Posterior cingulate gyrus (tissue), 11 donors: ENCODE data around the gene SLX1A.
"Not testable (repeated sequence)": the region's sequence is repeated elsewhere in the genome, so short reads cannot be mapped to it uniquely, and the experiment has no call there.

Experiments used
- DNase-seq, 10 donors: peaks; one replicate each; pipeline versions ENCODE4 v3.0.0 to v3.0.0-alpha.2; 2020 to 2021; ENCODE audit warnings: mixed read lengths in 3 of 10
- intact Hi-C: fragments of 100-400 bp; cut with DNase I; formaldehyde crosslinking; loops from one replicate; pipeline ENCODE4 v1.15.1; 2023

SLX1A gene

DNA sequence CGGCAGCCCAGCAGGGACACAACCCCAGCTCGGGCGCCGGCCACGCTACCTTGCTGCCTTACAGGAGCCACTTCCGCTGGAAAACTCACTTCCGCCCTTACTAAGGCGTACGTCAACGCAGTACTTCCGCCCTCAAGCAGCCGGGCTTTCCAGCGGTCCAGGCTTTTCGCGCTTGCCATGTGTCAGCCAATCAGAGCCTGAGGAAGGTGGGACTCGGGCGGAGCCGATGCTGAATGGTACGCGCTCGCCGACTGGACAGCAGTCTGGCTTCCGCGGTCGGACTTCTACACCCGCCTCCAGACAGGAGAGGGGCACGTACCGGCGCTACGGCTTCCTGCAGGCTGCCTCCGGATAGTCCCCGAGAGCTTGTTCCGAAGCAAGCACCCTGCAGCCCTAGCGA, at the start of gene SLX1A, which contains the start of gene BOLA2B:
TSS of gene SLX1A (plus strand) at position 261 of the 400 bp plus-strand sequence. CDS start 210 bp downstream, outside the sequence.
TSS of gene BOLA2B (minus strand) at position 52 of the 400 bp plus-strand sequence. CDS start 71 bp downstream, outside the sequence.
- DNase-seq, intact Hi-C loops: not testable (repeated sequence)

DNA sequence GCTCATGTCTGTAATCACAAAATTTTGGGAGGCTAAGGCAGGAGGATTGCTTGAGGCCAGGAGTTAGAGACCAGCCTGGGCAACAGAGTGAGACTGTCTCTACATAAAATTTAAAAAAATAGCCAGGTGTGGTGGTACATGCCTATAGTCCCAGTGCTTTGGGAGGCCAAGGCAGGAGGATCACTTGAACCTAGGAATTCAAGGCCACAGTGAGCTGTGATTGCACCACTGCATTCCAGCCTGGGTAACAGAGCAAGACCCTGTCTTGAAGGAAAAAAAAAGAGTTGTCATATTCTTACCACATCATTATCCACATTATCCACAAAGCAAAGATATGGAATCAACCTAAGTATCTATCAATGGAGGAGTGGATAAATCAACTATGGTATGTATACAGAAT, 49.7 kb upstream of the SLX1A start:
- peak in 1 of 10 donors; percentile 1 for DNase-seq
- intact Hi-C loops = no loop called here

DNA sequence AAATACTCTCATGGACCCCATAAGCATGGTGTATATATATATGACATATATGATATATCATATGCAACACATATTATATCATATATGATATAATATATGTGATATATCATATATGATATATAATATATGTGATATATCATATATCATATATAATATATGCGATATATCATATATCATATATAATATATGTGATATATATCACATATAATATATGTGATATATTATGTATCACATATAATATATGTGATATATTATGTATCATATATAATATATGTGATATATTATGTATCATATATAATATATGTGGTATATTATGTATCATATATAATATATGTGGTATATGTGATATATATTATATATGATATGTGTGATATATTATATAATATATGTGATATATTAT, 48.8 kb upstream of the SLX1A start:
- intact Hi-C loops = no loop called here
- DNase-seq = no peak

DNA sequence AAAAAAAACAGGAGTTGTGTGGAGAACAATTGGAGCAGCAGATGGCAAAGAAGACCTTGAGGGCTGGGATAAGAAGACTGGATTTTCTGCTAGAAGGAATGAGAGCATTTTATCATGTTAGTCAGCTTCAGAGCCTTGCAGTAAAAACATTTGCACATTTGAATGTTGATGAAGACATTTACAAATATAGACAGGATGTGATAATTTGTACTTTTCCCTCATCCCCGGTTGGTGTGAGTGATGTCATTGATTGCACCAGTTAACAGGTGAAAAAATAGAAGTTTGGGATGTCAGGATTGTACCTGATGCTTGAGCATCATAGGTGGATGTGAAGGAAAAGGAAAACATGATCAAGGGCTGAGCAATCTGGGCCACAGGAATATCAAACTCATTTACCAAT, 48.0 kb upstream of the SLX1A start:
- DNase-seq = no peak
- intact Hi-C loops = no loop called here

DNA sequence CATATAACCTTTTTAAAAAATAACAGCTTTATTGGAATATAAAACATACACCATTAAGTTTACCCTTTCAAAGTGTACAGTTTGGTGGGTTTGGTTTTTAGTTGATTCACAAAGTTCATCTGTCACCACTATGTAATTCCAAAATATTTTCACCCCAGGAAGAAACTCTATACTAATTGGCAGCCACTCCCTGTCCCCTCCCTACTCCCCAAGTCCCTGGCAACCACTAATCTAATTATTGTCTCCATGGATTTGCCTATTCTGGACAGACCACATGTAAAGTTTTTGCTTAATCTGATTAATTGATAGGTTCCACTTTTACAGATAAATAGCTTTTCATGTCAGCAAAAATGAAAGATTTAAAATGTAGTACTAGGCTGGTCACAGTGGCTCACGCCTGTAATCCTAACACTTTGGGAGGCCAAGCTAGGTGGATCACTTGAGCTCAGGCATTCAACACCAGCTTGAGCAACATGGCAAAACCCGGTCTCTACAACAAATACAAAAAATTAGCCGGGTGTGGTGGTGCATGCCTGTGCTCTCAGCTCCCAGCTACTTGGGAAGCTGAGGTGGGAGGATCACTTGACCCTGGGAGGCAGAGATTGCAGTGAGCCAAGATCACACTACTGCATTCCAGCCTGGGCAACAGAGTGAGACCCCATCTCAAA, 45.7 kb upstream of the SLX1A start:
- intact Hi-C loops = no loop called here
- DNase-seq = peak in 1 of 10 donors; percentile 8

DNA sequence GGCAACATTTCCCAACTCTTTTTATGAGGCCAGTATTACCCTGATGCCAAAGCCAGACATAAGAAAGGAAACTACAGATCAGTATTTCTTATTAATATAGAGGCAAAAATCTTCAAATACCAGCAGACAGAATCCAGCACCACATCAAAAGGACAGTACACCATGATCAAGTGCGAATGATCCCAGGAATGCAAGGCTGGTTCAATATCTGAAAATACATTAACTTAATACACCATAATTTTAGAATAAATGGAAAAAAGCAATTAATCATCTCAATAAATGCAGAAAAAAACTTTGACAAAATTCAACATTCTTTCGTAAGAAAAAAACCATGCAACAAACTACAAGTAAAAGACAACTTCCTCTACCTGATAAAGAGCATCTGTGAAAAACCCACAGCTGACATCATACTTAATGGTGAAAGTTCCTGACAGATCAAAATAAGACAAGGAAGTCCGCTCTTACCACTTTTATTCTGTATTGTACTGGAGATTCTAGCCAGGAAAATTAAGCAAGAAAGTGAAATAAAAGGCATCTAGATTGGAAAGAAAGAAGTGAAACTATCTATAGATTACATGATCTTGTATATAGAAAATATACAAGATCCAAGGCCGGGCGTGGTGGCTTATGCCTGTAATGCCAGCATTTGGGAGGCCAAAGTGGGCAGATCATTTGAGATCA, 44.3 kb upstream of the SLX1A start:
- no peak for DNase-seq
- intact Hi-C loops = no loop called here

DNA sequence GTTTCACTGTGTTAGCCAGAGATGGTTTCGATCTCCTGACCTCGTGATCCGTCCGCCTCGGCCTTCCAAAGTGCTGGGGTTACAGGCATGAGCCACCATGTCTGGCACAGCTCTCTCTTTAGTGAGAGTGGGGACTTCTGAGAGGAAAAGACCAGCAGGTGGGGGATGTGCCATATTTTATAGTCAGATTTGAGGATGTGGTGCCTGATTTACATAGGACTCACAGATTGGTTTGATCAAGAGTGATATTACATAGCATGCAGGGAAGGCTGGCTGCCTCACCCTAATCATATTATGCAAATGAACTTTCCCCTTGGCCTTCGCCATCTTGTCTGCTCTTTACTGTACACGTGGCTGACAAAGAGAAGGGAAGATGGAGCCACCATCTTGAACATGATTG, 42.6 kb upstream of the SLX1A start:
- DNase-seq = peak in 1 of 10 donors; percentile 7
- intact Hi-C loops = no loop called here

DNA sequence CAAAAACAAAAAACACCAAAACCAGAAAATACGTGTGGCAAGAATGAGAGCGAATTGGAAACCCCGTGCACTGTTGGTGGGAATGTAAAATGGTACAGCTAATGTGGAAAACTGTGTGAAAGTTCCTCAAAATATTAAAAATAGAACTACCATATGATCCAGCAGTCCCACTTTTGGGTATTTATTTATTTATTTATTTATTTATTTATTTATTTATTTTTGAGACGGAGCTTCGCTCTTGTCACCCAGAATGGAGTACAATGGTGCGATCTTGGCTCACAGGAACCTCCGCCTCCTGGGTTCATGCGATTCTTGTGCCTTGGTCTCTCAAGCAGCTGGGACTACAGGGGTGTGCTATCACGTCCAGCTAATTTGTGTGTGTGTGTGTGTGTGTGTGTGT, 41.2 kb upstream of the SLX1A start:
- intact Hi-C loops = no loop called here
- peak in 1 of 10 donors; percentile 20 for DNase-seq

DNA sequence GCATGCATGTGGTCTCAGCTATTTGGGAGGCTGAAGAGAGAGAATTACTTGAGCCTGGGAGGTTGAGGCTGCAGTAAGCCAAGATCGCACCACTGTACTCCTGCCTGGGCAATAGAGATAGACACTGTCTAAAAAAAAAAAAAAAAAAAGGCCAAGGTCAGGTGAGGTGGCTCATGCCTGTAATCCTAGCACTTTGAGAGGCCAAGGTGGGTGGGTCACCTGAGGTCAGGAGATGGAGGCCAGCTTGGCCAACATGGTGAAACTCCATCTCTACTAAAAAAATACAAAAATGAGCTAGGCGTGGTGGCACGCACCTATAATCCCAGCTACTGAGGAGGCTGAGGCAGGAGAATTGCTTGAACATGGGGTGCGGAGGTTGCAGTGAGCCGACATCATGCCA, 38.5 kb upstream of the SLX1A start:
- no peak for DNase-seq
- intact Hi-C loops = no loop called here

DNA sequence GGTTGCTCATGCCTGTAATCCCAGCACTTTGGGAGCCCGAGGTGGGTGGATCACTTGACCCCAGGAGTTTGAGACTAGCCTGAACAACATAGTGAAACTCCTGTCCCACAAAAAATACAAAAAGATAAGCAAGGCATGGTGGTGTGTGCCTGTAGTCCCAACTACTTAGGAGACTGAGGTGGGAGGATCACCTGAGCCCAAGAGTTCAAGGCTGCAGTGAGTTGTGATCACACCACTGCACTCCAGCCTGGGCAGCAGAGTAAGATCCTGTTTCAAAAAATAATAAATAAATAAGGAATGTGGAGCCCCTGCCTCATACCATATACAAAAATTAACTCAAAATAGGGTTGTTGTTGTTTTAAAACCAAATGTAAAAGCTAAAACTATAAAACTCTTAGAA, 36.5 kb upstream of the SLX1A start:
- intact Hi-C loops = no loop called here

DNA sequence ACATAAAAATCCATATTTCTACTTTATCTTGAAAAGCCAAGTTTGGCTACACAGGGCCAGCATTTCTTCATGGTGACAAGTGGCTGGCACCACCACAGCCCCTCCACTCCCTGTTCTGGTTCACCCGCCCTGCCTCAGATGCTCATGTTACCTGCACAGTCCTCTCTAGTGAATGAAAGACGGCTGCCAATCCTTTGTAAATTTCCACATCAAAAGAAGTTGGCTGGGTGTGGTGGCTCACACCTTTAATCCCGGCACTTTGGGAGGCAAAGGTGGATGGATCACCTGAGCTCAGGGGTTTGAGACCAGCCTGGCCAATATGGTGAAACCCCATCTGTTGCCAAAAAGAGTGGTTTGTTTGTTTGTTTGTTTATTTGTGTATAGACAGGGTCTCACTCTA, 30.1 kb upstream of the SLX1A start:
- no peak for DNase-seq
- intact Hi-C loops = no loop called here

More for the DNA sequence above, 36.5 kb upstream of the SLX1A start:
- DNase-seq = peak in 1 of 10 donors; percentile 7

DNA sequence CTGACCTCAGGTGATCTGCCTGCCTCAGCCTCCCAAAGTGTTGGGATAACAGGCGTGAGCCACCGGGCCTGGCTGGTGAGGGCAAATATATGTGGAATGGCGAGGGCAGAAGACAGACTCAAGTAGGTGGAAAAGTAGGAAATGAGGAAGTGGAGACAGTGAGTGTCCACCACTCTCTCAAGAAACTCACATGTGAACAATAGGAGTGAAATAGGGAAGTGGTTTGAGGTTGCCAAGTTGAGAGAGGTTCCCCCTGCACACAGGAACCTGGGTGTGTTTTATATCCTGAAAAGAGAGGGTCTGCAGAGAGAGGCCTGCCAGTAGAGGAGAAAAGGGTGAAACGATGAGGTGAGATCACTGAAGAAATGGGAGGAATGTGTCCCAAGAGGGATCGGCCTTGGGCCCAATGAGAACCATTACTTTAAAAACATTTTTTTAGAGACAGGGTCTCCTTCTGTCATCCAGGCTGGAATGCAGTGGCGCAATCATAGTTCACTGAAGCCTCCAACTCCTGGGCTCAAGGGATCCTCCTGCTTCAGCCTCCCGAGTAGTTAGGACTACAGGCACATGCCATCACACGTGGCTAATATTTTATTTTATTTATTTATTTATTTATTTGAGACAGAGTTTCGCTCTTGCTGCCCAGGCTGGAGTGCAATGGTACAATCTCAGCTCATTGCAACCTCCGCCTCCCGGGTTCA, 27.3 kb upstream of the SLX1A start:
- DNase-seq = peak in 2 of 10 donors; percentile 18 to 63
- intact Hi-C loops = no loop called here

DNA sequence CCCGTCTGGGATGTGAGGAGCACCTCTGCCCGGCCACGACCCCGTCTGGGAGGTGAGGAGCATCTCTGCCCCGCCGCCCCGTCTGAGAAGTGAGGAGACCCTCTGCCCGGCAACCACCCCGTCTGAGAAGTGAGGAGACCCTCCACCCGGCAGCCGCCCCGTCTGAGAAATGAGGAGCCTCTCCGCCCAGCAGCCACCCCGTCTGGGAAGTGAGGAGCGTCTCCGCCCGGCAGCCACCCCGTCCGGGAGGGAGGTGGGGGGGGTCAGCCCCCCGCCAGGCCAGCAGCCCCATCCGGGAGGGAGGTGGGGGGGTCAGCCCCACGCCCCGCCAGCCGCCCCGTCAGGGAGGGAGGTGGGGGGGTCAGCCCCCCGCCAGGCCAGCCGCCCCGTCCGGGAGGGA, 24.9 kb upstream of the SLX1A start:
- intact Hi-C loops = not testable (repeated sequence)
- DNase-seq = peak in 2 of 10 donors; percentile 24 to 64

DNA sequence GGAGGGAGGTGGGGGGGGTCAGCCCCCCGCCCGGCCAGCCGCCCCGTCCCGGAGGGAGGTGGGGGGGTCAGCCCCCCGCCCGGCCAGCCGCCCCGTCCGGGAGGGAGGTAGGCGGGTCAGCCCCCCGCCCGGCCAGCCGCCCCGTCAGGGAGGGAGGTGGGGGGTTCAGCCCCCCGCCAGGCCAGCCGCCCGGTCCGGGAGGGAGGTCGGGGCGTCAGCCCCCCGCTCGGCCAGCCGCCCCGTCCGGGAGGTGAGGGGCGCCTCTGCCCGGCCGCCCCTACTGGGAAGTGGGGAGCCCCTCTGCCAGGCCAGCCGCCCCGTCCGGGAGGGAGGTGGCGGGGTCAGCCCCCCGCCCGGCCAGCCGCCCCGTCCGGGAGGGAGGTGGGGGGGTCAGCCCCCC, 24.3 kb upstream of the SLX1A start:
- peak in 1 of 10 donors; percentile 26 for DNase-seq
- intact Hi-C loops = not testable (repeated sequence)

DNA sequence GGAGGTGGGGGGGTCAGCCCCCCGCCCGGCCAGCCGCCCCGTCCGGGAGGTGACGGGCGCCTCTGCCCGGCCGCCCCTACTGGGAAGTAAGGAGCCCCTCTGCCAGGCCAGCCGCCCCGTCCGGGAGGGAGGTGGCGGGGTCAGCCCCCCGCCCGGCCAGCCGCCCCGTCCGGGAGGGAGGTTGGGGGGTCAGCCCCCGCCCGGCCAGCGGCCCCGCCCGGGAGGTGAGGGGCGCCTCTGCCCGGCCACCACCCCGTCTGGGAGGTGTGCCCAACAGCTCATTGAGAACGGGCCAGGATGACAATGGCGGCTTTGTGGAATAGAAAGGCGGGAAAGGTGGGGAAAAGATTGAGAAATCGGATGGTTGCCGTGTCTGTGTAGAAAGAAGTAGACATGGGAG, 23.5 kb upstream of the SLX1A start:
- intact Hi-C loops = not testable (repeated sequence)
- DNase-seq = peak in 1 of 10 donors; percentile 62

DNA sequence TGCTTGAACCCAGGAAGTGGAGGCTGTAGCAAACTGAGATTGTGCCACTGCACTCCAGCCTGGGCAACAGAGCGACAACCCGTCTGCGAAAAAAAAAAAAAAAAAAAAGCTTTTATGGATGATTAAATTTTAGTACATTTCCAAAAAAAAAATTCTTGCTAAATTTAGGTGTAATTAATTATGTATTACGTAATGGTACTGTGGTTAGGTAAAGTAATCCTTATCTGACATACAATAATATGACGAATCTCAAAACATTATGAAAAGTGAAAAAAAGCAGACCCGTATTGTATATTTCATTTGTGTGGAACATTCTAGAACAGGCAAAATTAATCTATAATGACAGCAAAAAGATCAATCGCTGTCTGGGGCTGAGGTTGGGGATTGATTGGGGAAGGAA, 20.6 kb upstream of the SLX1A start:
- DNase-seq = no peak

DNA sequence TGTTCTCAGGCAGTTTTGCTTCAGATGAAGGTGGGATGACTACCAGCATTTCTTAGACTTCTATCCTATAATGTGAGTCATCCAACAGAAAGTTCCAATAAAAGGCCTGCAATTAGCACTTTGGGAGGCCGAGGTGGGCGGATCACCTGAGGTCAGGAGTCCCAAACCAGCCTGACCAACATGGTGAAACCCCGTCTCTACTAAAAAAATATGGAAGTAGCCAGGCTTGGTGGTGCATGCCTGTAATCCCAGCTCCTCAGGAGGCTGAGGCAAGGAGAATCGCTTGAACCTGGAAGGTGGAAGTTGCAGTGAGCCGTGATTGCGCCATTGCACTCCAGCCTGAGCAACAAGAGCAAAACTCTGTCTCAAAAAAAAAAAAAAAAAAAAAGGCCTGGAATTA, 16.8 kb upstream of the SLX1A start:
- intact Hi-C loops = not testable (repeated sequence)
- peak in 1 of 10 donors; percentile 5 for DNase-seq

More for the DNA sequence above, 20.6 kb upstream of the SLX1A start:
- intact Hi-C loops = no loop called here

DNA sequence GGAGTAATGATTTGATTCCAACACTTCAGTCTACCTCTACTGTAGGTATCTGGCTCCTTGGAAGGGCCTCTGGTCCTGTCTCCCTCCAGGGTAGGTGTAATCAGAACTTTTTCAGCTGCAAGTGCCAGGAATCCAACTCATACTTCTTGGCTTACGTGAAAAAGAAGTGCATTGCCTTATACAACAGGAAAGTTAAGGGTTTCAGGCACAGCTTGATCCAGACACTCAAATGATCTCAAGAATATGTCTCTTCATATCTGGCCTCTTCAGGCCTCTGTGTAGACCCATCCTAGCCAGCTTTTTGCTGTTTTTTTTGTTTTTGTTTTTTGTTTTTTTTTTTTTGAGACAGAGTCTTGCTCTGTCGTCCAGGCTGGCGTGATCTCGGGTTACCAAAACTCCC, 14.5 kb upstream of the SLX1A start:
- intact Hi-C loops = no loop called here

DNA sequence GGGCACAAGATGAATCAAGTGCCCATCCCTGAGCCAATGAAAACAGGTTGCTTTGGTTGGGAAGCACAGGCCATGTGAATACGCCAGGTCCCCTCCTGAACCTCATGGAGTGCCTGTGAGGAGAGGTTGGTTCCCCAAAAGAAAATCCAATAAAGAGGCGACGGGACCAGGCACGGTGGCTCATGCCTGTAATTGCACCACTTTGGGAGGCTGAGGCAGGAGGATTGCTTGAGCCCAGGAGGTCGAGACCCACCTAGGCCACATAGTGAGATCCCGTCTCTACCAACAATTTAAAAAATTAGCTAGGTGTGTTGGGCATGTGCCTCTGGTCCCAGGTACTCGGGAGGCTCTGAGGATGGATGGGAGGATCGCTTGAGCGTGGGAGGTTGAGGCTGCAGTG, 13.7 kb upstream of the SLX1A start:
- intact Hi-C loops = no loop called here
- DNase-seq = peak in 1 of 10 donors; percentile 3

More for the DNA sequence above, 14.5 kb upstream of the SLX1A start:
- DNase-seq = no peak

DNA sequence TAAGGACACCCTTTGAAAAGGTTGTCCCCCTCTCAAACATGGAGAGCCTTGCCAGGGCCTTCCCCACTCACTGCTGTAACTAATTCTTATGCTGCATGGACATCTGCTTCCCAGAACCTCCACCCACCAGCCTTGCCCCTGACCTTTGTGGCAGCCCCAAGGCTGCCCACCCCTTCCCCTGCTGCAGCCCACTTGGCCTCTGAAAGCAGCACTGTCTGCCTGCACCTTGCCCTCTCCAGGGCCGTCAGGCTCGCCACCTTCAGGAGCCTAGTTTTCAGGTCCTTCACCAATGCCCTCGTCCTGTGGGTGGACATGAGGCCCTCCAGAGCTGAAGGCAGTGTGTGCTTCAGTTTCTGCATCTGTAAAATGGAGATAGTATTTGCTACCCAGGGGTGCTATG, 12.9 kb upstream of the SLX1A start:
- peak in 1 of 10 donors; percentile 52 for DNase-seq
- intact Hi-C loops = no loop called here
